Liver (tissue), 9 donors: ENCODE measurements around the gene KRR1. TPM values are rescaled to one million over a fixed set of nuclear protein-coding genes. Genes with fewer than 3 reads are reported as not detected.

Experiments used
- DNase-seq: peaks from one replicate; pipeline ENCODE4 v3.0.0-alpha.2; 2017; ENCODE audit warnings: low spot score
- H3K27ac ChIP-seq, 2 donors: one replicate each; pipeline ENCODE4 v1.7.0; 2013; ENCODE audit warnings: inconsistent platforms in 2 of 2, low read length in 2 of 2, control low read depth in 1 of 2, low read depth in 1 of 2, mild to moderate bottlenecking in 1 of 2
- H3K27me3 ChIP-seq, 4 donors: one replicate each; pipeline versions ENCODE4 v1.6.1 to v1.7.0; 2013; ENCODE audit warnings: low read length in 3 of 4, inconsistent platforms in 1 of 4, mild to moderate bottlenecking in 1 of 4, moderate library complexity in 1 of 4; ENCODE audit not compliant: control insufficient read depth in 4 of 4, insufficient read depth in 4 of 4
- H3K36me3 ChIP-seq, 4 donors: one replicate each; pipeline versions ENCODE4 v1.6.1 to v1.7.0; 2013; ENCODE audit warnings: low read length in 3 of 4, mild to moderate bottlenecking in 3 of 4, low read depth in 1 of 4, moderate library complexity in 1 of 4; ENCODE audit not compliant: control insufficient read depth in 4 of 4, insufficient read depth in 3 of 4
- H3K4me1 ChIP-seq, 4 donors: one replicate each; pipeline versions ENCODE4 v1.6.1 to v1.7.0; 2013; ENCODE audit warnings: low read length in 3 of 4, mild to moderate bottlenecking in 3 of 4, moderate library complexity in 1 of 4; ENCODE audit not compliant: control insufficient read depth in 4 of 4, insufficient read depth in 4 of 4
- H3K4me3 ChIP-seq, 3 donors: one replicate each; pipeline versions ENCODE4 v1.6.1 to v1.7.0; 2013; ENCODE audit warnings: low read length in 3 of 3, control low read depth in 1 of 3, low read depth in 1 of 3, mild to moderate bottlenecking in 1 of 3
- H3K9ac ChIP-seq, 2 donors: one replicate each; pipeline ENCODE4 v1.7.0; 2013; ENCODE audit warnings: low read length in 2 of 2, mild to moderate bottlenecking in 2 of 2, moderate library complexity in 2 of 2, control low read depth in 1 of 2, low read depth in 1 of 2
- H3K9me3 ChIP-seq, 4 donors: one replicate each; pipeline versions ENCODE4 v1.6.1 to v1.7.0; 2013; ENCODE audit warnings: low read length in 3 of 4; ENCODE audit not compliant: control insufficient read depth in 4 of 4
- EGR1 ChIP-seq, 2 donors: IDR thresholded peaks; 2 replicates each; pipeline ENCODE4 v1.6.1; 2016 to 2018; ENCODE audit warnings: antibody characterized with exemption in 2 of 2, low read depth in 2 of 2
- FOXA2 ChIP-seq: IDR thresholded peaks from 2 replicates; pipeline ENCODE4 v1.6.1; 2016; ENCODE audit warnings: antibody characterized with exemption
- GABPA ChIP-seq, 2 donors: IDR thresholded peaks in 1 of 2; conservative IDR thresholded peaks in 1 of 2; 2 replicates each; pipeline ENCODE4 v1.6.1; 2016; ENCODE audit warnings: antibody characterized with exemption in 2 of 2, mild to moderate bottlenecking in 1 of 2, moderate library complexity in 1 of 2
- HNF4A ChIP-seq, 2 donors: conservative IDR thresholded peaks; 2 replicates each; pipeline ENCODE4 v1.6.1; 2016; ENCODE audit warnings: antibody characterized with exemption in 2 of 2, mild to moderate bottlenecking in 2 of 2
- HNF4G ChIP-seq: IDR thresholded peaks from 2 replicates; pipeline ENCODE4 v1.6.1; 2016; ENCODE audit warnings: antibody characterized with exemption
- JUND ChIP-seq, 2 donors: IDR thresholded peaks; 2 replicates each; pipeline ENCODE4 v1.6.1; 2016; ENCODE audit warnings: antibody characterized with exemption in 2 of 2
- NR2F2 ChIP-seq: IDR thresholded peaks from 2 replicates; pipeline ENCODE4 v1.6.1; 2016; ENCODE audit warnings: antibody characterized with exemption
- RAD21 ChIP-seq, 2 donors: IDR thresholded peaks; 2 replicates each; pipeline ENCODE4 v1.6.1; 2016; ENCODE audit warnings: antibody characterized with exemption in 2 of 2, mild to moderate bottlenecking in 2 of 2
- RXRA ChIP-seq, 2 donors: IDR thresholded peaks; 2 replicates each; pipeline ENCODE4 v1.6.1; 2017 to 2018; ENCODE audit warnings: antibody characterized with exemption in 2 of 2, mild to moderate bottlenecking in 1 of 2
- SP1 ChIP-seq: IDR thresholded peaks from 2 replicates; pipeline ENCODE4 v1.6.1; 2018; ENCODE audit warnings: antibody characterized with exemption, mild to moderate bottlenecking
- TAF1 ChIP-seq: conservative IDR thresholded peaks from 2 replicates; pipeline ENCODE4 v1.6.1; 2016; ENCODE audit warnings: antibody characterized with exemption, mild to moderate bottlenecking
- WGBS: extraction: QIAGEN DNeasy Blood & Tissue Kit; methylation state at CpG from one replicate; pipeline ENCODE4 v1.1.7; 2013; 5-methylcytosine and 5-hydroxymethylcytosine counted together
- polyA plus RNA-seq, 2 donors: library from polyadenylated mRNA; stranded (reverse) in 1 of 2; unstranded in 1 of 2; fragments of 200-250 nt in 1 of 2; fragments of >200 nt in 1 of 2; fragmentation: Nextera tagmentation in 1 of 2; extraction: Ambion mirVana in 1 of 2; gene quantifications; one replicate each; pipeline versions ENCODE4 v1.2.1 to v1.2.3, GENCODE V29; 2013 to 2015
- total RNA-seq, 2 donors: library from RNA; depleted of rRNA; stranded (reverse); fragments of >200 nt; gene quantifications; one replicate each; pipeline ENCODE4 v1.2.3, GENCODE V29; 2014
- TF ChIP-seq, protein P1 (sequence below): IDR thresholded peaks from 2 replicates; pipeline ENCODE4 v1.6.1; 2016; ENCODE audit warnings: antibody characterized with exemption
- TF ChIP-seq, protein P2 (sequence below): IDR thresholded peaks from 2 replicates; pipeline ENCODE4 v1.6.1; 2016; ENCODE audit warnings: antibody characterized with exemption, mild to moderate bottlenecking
- TF ChIP-seq, protein P3 (sequence below): IDR thresholded peaks from 2 replicates; pipeline ENCODE4 v1.6.1; 2016; ENCODE audit warnings: antibody characterized with exemption
- TF ChIP-seq, protein P4 (sequence below): IDR thresholded peaks from 2 replicates; pipeline ENCODE4 v1.6.1; 2016; ENCODE audit warnings: antibody characterized with exemption
- donor health status: healthy.
- donor health status: healthy.
- donor health status: healthy.
- donor health status: healthy.
- donor health status: healthy.

Gene KRR1
- total and polyA plus RNA-seq, 4 donors, result 9.9 to 19.8 (median 14.9) TPM

DNA sequence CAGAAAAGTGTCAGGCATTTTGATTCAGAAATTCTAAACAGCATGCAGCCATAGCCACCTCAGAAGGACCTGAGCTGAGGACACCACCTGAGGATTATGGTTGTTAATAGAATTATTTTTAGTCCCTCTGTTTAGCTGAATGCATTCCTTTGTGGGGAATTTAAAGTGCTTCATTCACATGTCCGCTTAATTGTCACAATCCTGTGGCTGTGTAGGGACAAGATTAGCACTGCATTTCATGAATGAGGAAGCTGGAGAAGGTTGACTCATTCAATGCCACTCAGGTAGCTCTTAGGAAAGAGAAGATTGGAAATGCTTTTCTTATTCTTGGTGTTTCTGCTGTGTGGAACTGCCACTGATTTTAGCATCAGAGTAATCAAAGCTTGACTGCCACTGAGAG is 42.0 kb upstream of the KRR1 start:
- DNase-seq, result no peak
- WGBS, result 75% methylated on average over 1 of the region's 1 CpG
- Histone ChIP-seq H3K9me3 (no peaks in the 10 kb centered on the region), H3K4me1 (no peaks in the 10 kb centered on the region), H3K4me3 (no peak overlapping the region), H3K27me3 (no peaks in the 10 kb centered on the region), H3K36me3 (no peaks in the 10 kb centered on the region), H3K9ac (no peak overlapping the region), H3K27ac (no peak overlapping the region)
- TF ChIP-seq, protein P1, sequence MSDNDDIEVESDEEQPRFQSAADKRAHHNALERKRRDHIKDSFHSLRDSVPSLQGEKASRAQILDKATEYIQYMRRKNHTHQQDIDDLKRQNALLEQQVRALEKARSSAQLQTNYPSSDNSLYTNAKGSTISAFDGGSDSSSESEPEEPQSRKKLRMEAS, result no peak
- TF ChIP-seq HNF4A (conservative IDR thresholded peaks at IDR 0.05), result no peak
- no peak for TF ChIP-seq EGR1 (IDR thresholded peaks at IDR 0.05; ENCODE audit: low read depth in 2 of 2)
- no peak for TF ChIP-seq FOXA2
- no peak for TF ChIP-seq GABPA (IDR thresholded peaks at IDR 0.05 in 1 of 2, conservative IDR thresholded peaks at IDR 0.05 in 1 of 2)
- no peak for TF ChIP-seq RXRA (IDR thresholded peaks at IDR 0.05)
- TF ChIP-seq, protein P2, sequence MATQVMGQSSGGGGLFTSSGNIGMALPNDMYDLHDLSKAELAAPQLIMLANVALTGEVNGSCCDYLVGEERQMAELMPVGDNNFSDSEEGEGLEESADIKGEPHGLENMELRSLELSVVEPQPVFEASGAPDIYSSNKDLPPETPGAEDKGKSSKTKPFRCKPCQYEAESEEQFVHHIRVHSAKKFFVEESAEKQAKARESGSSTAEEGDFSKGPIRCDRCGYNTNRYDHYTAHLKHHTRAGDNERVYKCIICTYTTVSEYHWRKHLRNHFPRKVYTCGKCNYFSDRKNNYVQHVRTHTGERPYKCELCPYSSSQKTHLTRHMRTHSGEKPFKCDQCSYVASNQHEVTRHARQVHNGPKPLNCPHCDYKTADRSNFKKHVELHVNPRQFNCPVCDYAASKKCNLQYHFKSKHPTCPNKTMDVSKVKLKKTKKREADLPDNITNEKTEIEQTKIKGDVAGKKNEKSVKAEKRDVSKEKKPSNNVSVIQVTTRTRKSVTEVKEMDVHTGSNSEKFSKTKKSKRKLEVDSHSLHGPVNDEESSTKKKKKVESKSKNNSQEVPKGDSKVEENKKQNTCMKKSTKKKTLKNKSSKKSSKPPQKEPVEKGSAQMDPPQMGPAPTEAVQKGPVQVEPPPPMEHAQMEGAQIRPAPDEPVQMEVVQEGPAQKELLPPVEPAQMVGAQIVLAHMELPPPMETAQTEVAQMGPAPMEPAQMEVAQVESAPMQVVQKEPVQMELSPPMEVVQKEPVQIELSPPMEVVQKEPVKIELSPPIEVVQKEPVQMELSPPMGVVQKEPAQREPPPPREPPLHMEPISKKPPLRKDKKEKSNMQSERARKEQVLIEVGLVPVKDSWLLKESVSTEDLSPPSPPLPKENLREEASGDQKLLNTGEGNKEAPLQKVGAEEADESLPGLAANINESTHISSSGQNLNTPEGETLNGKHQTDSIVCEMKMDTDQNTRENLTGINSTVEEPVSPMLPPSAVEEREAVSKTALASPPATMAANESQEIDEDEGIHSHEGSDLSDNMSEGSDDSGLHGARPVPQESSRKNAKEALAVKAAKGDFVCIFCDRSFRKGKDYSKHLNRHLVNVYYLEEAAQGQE, result no peak
- no peak for TF ChIP-seq NR2F2

DNA sequence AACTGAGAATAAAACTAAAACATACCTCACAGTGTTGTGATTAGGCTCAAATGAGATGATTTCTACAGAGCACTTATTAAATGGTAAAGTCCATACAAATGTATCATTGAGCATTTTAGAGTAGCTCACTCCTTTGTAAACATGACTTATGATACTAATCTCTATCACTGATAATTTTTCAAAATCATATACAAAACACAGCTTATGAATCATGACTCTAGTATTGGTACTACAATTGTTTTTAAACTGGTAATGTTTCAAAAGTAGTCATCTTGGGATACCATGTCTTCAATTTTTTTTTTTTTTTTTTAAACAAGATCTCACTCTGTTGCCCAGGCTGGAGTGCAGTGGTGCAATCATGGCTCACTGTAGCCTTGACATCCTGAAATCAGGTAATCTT is 40.1 kb upstream of the KRR1 start:
- no peaks in the 10 kb centered on the region for H3K36me3 ChIP-seq
- H3K9me3 ChIP-seq, result no peaks in the 10 kb centered on the region
- H3K9ac ChIP-seq, result no peak overlapping the region
- TF ChIP-seq, protein P1, result no peak
- no peak for TF ChIP-seq EGR1 (IDR thresholded peaks at IDR 0.05; ENCODE audit: low read depth in 2 of 2)
- TF ChIP-seq, protein P3, sequence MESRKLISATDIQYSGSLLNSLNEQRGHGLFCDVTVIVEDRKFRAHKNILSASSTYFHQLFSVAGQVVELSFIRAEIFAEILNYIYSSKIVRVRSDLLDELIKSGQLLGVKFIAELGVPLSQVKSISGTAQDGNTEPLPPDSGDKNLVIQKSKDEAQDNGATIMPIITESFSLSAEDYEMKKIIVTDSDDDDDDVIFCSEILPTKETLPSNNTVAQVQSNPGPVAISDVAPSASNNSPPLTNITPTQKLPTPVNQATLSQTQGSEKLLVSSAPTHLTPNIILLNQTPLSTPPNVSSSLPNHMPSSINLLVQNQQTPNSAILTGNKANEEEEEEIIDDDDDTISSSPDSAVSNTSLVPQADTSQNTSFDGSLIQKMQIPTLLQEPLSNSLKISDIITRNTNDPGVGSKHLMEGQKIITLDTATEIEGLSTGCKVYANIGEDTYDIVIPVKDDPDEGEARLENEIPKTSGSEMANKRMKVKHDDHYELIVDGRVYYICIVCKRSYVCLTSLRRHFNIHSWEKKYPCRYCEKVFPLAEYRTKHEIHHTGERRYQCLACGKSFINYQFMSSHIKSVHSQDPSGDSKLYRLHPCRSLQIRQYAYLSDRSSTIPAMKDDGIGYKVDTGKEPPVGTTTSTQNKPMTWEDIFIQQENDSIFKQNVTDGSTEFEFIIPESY, result no peak
- TF ChIP-seq HNF4G, result no peak
- TF ChIP-seq GABPA (IDR thresholded peaks at IDR 0.05 in 1 of 2, conservative IDR thresholded peaks at IDR 0.05 in 1 of 2), result no peak
- TF ChIP-seq RAD21 (IDR thresholded peaks at IDR 0.05), result no peak
- TF ChIP-seq FOXA2, result no peak
- TF ChIP-seq TAF1, result no peak
- TF ChIP-seq RXRA (IDR thresholded peaks at IDR 0.05), result no peak
- no peak for TF ChIP-seq SP1
- TF ChIP-seq, protein P4, sequence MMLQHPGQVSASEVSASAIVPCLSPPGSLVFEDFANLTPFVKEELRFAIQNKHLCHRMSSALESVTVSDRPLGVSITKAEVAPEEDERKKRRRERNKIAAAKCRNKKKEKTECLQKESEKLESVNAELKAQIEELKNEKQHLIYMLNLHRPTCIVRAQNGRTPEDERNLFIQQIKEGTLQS, result no peak
- no peak for TF ChIP-seq NR2F2
- no peak for TF ChIP-seq JUND (IDR thresholded peaks at IDR 0.05)
- TF ChIP-seq, protein P2, result no peak
- no peak overlapping the region for H3K4me3 ChIP-seq
- H3K27ac ChIP-seq, result no peak overlapping the region
- no peaks in the 10 kb centered on the region for H3K27me3 ChIP-seq
- no peaks in the 10 kb centered on the region for H3K4me1 ChIP-seq
- no peak for DNase-seq
